NCI-H1048 (cell line): ENCODE measurements around the gene GLOD4.

Experiments
- DNase-seq: peaks from one replicate; lab custom pipeline; 2025; lab: John Stamatoyannopoulos, UW

GLOD4 gene

GRCh38 chr17:742147-742793, 39.8 kb downstream of the GLOD4 start:
- DNase-seq = no peak

DNA sequence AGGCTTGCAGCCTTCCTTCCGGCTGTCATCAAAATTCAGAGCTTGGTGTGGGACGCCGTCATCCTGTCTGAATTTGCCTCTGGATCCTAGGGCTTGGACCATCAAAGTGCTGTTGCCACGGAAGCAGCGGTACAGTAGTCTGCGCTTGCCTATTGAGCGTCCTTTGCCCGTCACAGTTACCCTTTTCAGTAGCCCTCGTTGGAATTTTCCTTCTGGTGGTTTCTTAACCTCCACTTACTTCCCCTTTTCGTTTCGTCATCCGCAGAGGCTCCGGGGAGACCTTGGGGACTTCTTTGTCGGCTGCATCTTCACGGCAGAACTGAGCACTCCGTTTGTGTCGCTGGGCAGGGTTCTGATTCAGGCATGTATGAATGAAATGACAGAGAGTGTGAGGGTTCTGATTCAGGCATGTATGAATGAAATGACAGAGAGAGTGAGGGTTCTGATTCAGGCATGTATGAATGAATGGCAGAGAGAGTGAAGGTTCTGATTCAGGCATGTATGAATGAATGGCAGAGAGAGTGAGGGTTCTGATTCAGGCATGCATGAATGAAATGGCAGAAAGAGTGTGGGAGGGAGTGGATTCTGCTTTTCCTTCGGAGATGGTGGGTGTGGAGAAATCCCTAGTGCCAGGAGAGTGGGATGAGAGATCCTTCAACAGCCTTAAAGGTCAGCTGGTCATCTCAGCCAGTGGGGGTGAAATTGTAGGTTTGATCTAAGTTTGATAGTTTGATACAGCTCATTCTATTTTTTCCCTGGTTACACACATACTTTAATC, 41.7 kb downstream of the GLOD4 start:
- DNase-seq = no peak

GRCh38 chr17:737561-738113, 44.4 kb downstream of the GLOD4 start:
- no peak for DNase-seq

DNA sequence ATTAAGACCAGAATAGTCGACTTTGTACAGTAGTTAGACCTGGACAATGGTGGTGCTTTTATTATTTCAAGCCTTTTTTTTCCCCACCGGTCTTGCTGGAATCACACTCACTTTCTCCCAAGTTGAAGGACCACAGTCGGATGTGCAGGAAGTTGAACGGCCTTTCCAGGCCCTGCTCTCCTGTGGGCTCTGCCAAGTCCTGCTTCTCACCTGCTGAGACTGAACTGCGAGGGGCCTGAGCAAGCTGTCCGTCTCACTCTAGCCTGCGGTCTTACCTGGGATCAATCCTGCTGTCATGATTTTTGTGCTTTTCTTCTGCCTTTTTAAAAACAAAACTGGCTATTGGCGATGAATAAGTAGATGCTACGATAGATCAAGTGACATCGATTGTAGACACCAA, 48.3 kb downstream of the GLOD4 start:
- DNase-seq = no peak

- DNase-seq = no peak
These were observed 49.0 kb downstream of the GLOD4 start for GRCh38 chr17:732902-733720.

DNA sequence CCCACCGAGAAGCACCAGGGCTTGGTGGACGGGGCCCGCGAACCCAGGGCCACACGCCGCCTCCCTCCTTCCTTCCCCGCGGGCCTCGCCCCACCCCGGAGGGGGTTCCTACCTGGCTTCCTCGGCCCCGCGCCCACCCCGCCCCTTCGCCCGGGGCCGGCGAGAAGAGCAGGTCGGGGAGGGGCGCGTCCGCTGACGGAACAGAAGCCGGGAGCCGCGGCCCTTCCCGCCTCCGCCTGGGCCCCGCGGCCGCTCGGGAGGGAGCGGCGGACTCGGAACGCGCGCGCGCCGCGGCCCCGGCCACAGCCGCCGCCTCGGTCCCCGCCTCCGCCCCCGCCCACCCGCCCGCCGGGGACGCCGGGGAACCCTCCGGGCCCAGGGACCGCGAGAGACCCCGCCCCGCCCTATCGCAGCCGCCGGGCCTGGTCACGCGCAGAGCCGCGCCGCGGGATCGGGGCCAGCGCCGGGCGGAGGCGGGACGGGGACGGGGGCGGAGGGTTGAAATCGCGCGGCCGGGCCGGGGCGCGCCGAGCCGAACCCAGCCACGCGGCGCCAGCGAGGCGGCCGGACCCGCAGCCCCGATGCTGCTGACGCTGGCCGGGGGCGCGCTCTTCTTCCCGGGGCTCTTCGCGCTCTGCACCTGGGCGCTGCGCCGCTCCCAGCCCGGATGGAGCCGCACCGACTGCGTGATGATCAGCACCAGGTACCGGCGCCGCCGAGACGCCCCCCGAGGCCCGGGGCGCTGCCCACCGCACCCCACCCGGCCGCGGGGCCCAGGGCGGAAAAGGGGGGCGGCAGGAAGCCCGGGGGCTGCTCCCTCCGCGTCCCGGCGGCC, 49.8 kb downstream of the GLOD4 start, which contains the start of gene TLCD3A:
TLCD3A (plus strand) TSS at position 530 of the 835 bp plus-strand sequence; CDS start at position 582, 52 bp downstream.
- no peak for DNase-seq

GRCh38 chr17:731644-732066, 50.4 kb downstream of the GLOD4 start:
- DNase-seq = no peak

GRCh38 chr17:728911-729310, 53.2 kb downstream of the GLOD4 start:
- no peak for DNase-seq

- DNase-seq = no peak
These were observed 55.7 kb downstream of the GLOD4 start for GRCh38 chr17:726271-726919.

DNA sequence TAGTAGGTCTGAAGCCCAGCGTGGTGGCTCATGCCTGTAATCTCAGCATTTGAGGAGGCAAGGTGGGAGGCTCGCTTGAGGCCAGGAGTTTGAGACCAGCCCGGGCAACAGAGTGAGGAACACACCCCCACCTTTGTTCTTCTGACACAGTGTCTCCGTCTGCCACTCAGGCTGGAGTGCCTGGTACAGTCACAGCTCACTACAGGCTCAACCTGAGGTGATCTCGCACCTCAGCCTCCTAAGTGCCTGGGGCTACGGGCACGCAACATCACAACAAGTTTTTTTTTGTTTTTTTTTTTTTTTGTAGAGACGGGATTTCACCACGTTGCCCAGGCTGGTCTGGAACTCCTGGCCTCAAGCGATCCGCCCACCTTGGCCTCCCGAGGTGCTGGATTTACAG, 56.3 kb downstream of the GLOD4 start:
- no peak for DNase-seq

- DNase-seq = no peak
These were observed 57.0 kb downstream of the GLOD4 start for GRCh38 chr17:725084-725483.

GRCh38 chr17:721540-721937, 60.5 kb downstream of the GLOD4 start:
- no peak for DNase-seq

DNA sequence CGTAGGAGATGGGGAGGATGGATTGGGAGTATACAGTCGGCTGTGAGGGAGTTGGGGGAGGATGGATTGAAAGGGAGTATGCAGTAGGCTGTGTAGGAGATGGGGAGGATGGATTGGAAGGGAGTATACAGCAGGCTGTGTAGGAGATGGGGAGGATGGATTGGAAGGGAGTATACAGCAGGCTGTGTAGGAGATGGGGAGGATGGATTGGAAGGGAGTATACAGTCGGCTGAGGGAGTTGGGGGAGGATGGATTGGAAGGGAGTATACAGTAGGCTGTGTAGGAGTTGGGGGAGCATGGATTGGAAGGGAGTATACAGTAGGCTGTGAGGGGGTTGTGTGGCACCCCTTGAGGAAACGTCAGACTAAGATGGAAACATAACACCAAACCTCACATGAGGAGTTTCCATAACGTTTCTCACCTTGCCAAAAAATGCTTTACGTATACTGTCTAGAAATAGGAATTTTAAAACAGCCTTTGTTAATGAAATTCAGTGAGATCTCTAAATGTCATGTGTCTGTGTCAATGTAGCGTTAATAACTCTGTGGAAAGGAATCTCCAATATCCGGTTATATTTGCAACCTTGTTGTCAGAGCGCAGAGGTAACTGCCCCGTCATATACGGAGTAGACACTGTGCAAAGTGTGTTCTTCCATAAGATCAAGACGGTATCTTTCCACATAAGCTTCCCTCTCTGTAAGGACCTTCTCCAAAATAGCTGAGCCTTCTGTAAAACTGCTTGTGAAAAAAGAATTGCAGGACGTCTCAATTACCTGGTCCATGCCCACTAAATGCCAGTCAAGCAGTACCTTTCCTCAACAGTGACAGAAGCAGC, 61.2 kb downstream of the GLOD4 start:
- DNase-seq = no peak

DNA sequence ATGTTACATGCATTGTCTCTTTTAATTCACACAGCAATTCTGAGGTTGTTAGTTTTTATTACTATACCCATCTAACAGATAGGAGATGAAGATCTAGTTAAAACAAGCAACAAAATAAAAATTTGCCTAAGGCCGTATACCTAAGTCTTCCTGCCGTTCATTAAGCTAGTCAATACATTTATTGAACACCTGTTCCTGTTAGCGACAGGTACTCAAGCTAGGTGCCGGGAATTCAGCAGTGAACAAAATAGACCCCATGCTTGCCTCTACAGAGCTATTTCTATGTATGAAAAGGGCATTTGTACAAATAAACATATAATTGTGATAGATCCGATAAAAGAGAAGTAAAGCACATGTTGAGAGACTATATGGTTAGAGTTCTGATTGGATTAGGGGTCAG, 64.0 kb downstream of the GLOD4 start:
- DNase-seq = no peak
